OCI-LY3 (cell line): Measurements from ENCODE around the gene TENM4.

Source experiments
- H2AFZ ChIP-seq: fragments of 200-600, 300-600 bp; shearing (Covaris generic); 2 replicates; pipeline ENCODE4 v1.6.0; 2014; ENCODE audit warnings: antibody characterized with exemption, low read depth, low read length
- H3K27ac ChIP-seq: fragments of 200-600, 300-600 bp; sonication (generic); 2 replicates; pipeline ENCODE4 v1.5.1; 2014; ENCODE audit warnings: mild to moderate bottlenecking, low read length, moderate library complexity, mixed read lengths
- H3K27me3 ChIP-seq: fragments of 200-600, 300-600 bp; sonication (generic); 2 replicates; pipeline ENCODE4 v1.6.1; 2014; ENCODE audit warnings: low read depth, low read length, mixed read lengths
- H3K36me3 ChIP-seq: fragments of 200-600, 300-600 bp; sonication (generic); replicated peaks from 2 replicates; pipeline ENCODE3; 2014; ENCODE audit warnings: low read depth, low read length, mixed read lengths
- H3K4me1 ChIP-seq: fragments of 300-600, 200-600 bp; sonication (generic); 2 replicates; pipeline ENCODE4 v1.6.1; 2014; ENCODE audit warnings: low read length, mixed read lengths
- H3K4me2 ChIP-seq: fragments of 200-600, 300-600 bp; sonication (generic); 2 replicates; pipeline ENCODE4 v1.6.1; 2014; ENCODE audit warnings: low read length, mixed read lengths
- H3K4me3 ChIP-seq: fragments of 300-600, 200-600 bp; sonication (generic); 2 replicates; pipeline ENCODE4 v1.5.1; 2014; ENCODE audit warnings: antibody characterized with exemption, mild to moderate bottlenecking, low read length, moderate library complexity
- H3K79me2 ChIP-seq: fragments of 300-600, 200-600 bp; shearing (Covaris generic); 2 replicates; pipeline ENCODE4 v1.6.1; 2014; ENCODE audit warnings: mild to moderate bottlenecking, low read length, mixed read lengths
- H3K9ac ChIP-seq: fragments of 300-600, 200-600 bp; shearing (Covaris generic); 2 replicates; pipeline ENCODE4 v1.6.0; 2014; ENCODE audit warnings: mild to moderate bottlenecking, low read length, moderate library complexity
- H3K9me3 ChIP-seq: fragments of 200-600, 300-600 bp; shearing (Covaris generic); 2 replicates; pipeline ENCODE4 v1.6.1; 2014; ENCODE audit warnings: low read length, mixed read lengths; ENCODE audit not compliant: insufficient read depth
- H4K20me1 ChIP-seq: fragments of 200-600, 300-600 bp; sonication (generic); 2 replicates; pipeline ENCODE4 v1.6.1; 2016; ENCODE audit warnings: low read length, mixed read lengths; ENCODE audit not compliant: insufficient read depth
- CTCF ChIP-seq: fragments of 200-600, 300-600 bp; sonication (generic); IDR thresholded peaks from 2 replicates; pipeline ENCODE4 v1.5.1; 2014; ENCODE audit warnings: antibody characterized with exemption, low read length, low read depth
- EZH2phosphoT487 ChIP-seq: fragments of 200-600 bp; shearing (Covaris generic); IDR thresholded peaks from 2 replicates; pipeline ENCODE4 v1.6.1; 2018; ENCODE audit warnings: antibody characterized with exemption, mixed run types, low read depth

The TENM4 gene

GRCh38 chr11:79159657-79160450 lies 281.0 kb downstream of the TENM4 start:
- Histone ChIP-seq H3K27ac (no peak overlapping the region), H4K20me1 (no peaks in the 10 kb centered on the region; the same call in 1 of the 2 replicates), H3K36me3 (no peaks in the 10 kb centered on the region), H3K9ac (no peak overlapping the region), H2AFZ (no peak overlapping the region), H3K27me3 (no peaks in the 10 kb centered on the region), H3K4me2 (peak overlapping the region; percentile 24; the same call in 1 of the 2 replicates), H3K79me2 (no peaks in the 10 kb centered on the region), H3K4me3 (no peak overlapping the region), H3K4me1 (peaks cover 23% of the 10 kb centered on the region), H3K9me3 (no peaks in the 10 kb centered on the region)
- TF ChIP-seq CTCF (peak; percentile 46), EZH2phosphoT487 (no peak)

- Histone ChIP-seq H3K4me3 (no peak overlapping the region), H3K9ac (no peak overlapping the region), H3K79me2 (no peaks in the 10 kb centered on the region), H4K20me1 (no peaks in the 10 kb centered on the region; the same call in 1 of the 2 replicates), H3K27me3 (no peaks in the 10 kb centered on the region), H3K36me3 (no peaks in the 10 kb centered on the region), H2AFZ (no peak overlapping the region), H3K4me1 (peaks cover 23% of the 10 kb centered on the region), H3K9me3 (no peaks in the 10 kb centered on the region), H3K4me2 (no peak overlapping the region), H3K27ac (no peak overlapping the region)
- TF ChIP-seq EZH2phosphoT487 (no peak), CTCF (no peak)
Observed at GRCh38 chr11:79157738-79158137, 283.1 kb downstream of the TENM4 start.

- H3K27ac ChIP-seq = no peak overlapping the region
- H3K79me2 ChIP-seq = no peaks in the 10 kb centered on the region
- TF ChIP-seq EZH2phosphoT487 (no peak), CTCF (no peak)
- H4K20me1 ChIP-seq = no peaks in the 10 kb centered on the region; the same call in 1 of the 2 replicates
- H3K4me1 ChIP-seq = peaks cover 26% of the 10 kb centered on the region
- no peaks in the 10 kb centered on the region for H3K27me3 ChIP-seq
- H3K9ac ChIP-seq = no peak overlapping the region
- H2AFZ ChIP-seq = no peak overlapping the region
- no peaks in the 10 kb centered on the region for H3K9me3 ChIP-seq
- H3K4me2 ChIP-seq = no peak overlapping the region
- H3K36me3 ChIP-seq = no peaks in the 10 kb centered on the region
- no peak overlapping the region for H3K4me3 ChIP-seq
Observed at GRCh38 chr11:79156031-79156430, 284.8 kb downstream of the TENM4 start.

GRCh38 chr11:79155237-79155636 lies 285.6 kb downstream of the TENM4 start:
- Histone ChIP-seq H3K9ac (no peak overlapping the region), H3K4me2 (no peak overlapping the region), H3K27me3 (no peaks in the 10 kb centered on the region), H3K9me3 (no peaks in the 10 kb centered on the region), H3K27ac (no peak overlapping the region), H2AFZ (no peak overlapping the region), H3K4me1 (peaks cover 18% of the 10 kb centered on the region), H3K79me2 (no peaks in the 10 kb centered on the region), H3K4me3 (no peak overlapping the region), H3K36me3 (no peaks in the 10 kb centered on the region), H4K20me1 (no peaks in the 10 kb centered on the region; the same call in 1 of the 2 replicates)
- TF ChIP-seq EZH2phosphoT487 = no peak
- TF ChIP-seq CTCF = no peak
